DND-41 (cell line): ENCODE data around the gene PPP1R17.

Source experiments
- EZH2 ChIP-seq: IDR thresholded peaks from 3 replicates; pipeline ENCODE4 v1.6.1; 2012; ENCODE audit warnings: borderline replicate concordance, low read depth, mild to moderate bottlenecking, moderate library complexity, low read length, inconsistent platforms; ENCODE audit not compliant: severe bottlenecking
- TF ChIP-seq, protein P1 (sequence below): IDR thresholded peaks from 2 replicates; pipeline ENCODE4 v1.5.1; 2012; ENCODE audit warnings: borderline replicate concordance, low read length, moderate library complexity, mild to moderate bottlenecking; ENCODE audit not compliant: poor library complexity, severe bottlenecking; ENCODE audit errors: extremely low read depth

DNA sequence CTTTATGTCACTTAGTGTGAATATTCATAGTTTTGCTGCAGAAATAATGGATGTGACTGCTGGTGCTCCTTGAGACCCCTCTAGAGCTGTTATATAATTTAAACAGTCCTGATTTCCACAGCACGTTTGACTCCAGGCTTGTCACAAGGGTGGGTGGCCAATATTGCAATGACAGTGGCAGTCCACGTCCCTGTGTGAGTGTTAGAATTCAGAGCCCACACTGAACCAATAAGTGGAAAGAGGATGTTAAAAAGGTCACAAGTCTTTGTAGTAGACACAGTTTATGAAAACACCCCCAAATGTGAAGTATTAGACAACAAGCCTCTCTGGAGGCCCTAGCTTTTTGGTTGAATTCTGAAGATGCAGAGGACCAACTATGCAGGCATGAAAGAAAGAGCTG is 2.0 kb downstream of the PPP1R17 start:
- TF ChIP-seq, protein P1, sequence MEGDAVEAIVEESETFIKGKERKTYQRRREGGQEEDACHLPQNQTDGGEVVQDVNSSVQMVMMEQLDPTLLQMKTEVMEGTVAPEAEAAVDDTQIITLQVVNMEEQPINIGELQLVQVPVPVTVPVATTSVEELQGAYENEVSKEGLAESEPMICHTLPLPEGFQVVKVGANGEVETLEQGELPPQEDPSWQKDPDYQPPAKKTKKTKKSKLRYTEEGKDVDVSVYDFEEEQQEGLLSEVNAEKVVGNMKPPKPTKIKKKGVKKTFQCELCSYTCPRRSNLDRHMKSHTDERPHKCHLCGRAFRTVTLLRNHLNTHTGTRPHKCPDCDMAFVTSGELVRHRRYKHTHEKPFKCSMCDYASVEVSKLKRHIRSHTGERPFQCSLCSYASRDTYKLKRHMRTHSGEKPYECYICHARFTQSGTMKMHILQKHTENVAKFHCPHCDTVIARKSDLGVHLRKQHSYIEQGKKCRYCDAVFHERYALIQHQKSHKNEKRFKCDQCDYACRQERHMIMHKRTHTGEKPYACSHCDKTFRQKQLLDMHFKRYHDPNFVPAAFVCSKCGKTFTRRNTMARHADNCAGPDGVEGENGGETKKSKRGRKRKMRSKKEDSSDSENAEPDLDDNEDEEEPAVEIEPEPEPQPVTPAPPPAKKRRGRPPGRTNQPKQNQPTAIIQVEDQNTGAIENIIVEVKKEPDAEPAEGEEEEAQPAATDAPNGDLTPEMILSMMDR: no peak
- TF ChIP-seq EZH2: no peak
